RWPE2 (cell line): ENCODE data around the gene EPM2A.

ENCODE experiments used
- ATAC-seq: fragments of 200-7000 bp; cut with Tn5 transposase; 3 replicates; pipeline ENCODE4 v1.9.1; 2021; ENCODE audit warnings: low read depth
- DNase-seq: peaks from one replicate; pipeline ENCODE4 v3.0.0-alpha.2; 2020; ENCODE audit warnings: low spot score
- H3K27ac ChIP-seq: fragments of 450-650 bp; 2 replicates; pipeline ENCODE4 v1.5.1; 2017; ENCODE audit warnings: mild to moderate bottlenecking; ENCODE audit not compliant: poor library complexity, severe bottlenecking
- H3K27me3 ChIP-seq: fragments of 250-450 bp; sonication (Bioruptor Pico); 2 replicates; pipeline ENCODE4 v1.5.1; 2021; ENCODE audit warnings: mild to moderate bottlenecking, moderate library complexity; ENCODE audit not compliant: insufficient read depth, poor library complexity, severe bottlenecking
- H3K36me3 ChIP-seq: fragments of 250-450 bp; sonication (Bioruptor Pico); 2 replicates; pipeline ENCODE4 v1.5.1; 2020; ENCODE audit warnings: low read depth, mild to moderate bottlenecking, moderate library complexity
- H3K4me1 ChIP-seq: fragments of 250-450 bp; sonication (Bioruptor Pico); 2 replicates; pipeline ENCODE4 v1.5.1; 2021; ENCODE audit warnings: mild to moderate bottlenecking, moderate library complexity; ENCODE audit not compliant: insufficient read depth, poor library complexity, severe bottlenecking
- H3K4me3 ChIP-seq: fragments of 250-450 bp; sonication (Bioruptor Pico); 2 replicates; pipeline ENCODE4 v1.5.1; 2021; ENCODE audit warnings: mild to moderate bottlenecking, moderate library complexity; ENCODE audit not compliant: severe bottlenecking
- H3K9me3 ChIP-seq: fragments of 250-450 bp; sonication (Bioruptor Pico); 2 replicates; pipeline ENCODE4 v1.5.1; 2021; ENCODE audit warnings: mild to moderate bottlenecking, moderate library complexity; ENCODE audit not compliant: severe bottlenecking
- CTCF ChIP-seq: fragments of 450-650 bp; IDR thresholded peaks from one replicate; pipeline ENCODE4 v1.5.1; 2017; ENCODE audit warnings: mild to moderate bottlenecking, moderate library complexity; ENCODE audit not compliant: poor library complexity, severe bottlenecking

The EPM2A gene

GRCh38 chr6:145669627-145670034, 65.7 kb downstream of the EPM2A start:
- peak; percentile 67; the same call in 2 of the 3 replicates for ATAC-seq
- peak overlapping the region; percentile 39 for H3K27ac ChIP-seq
- H3K4me1 ChIP-seq, result peaks cover 7% of the 10 kb centered on the region
- no peaks in the 10 kb centered on the region for H3K36me3 ChIP-seq
- no peak for DNase-seq
- H3K4me3 ChIP-seq, result no peak overlapping the region
- no peaks in the 10 kb centered on the region for H3K27me3 ChIP-seq
- no peaks in the 10 kb centered on the region for H3K9me3 ChIP-seq
- TF ChIP-seq CTCF, result no peak

GRCh38 chr6:145668844-145669243, 66.5 kb downstream of the EPM2A start:
- no peak for DNase-seq
- no peak for TF ChIP-seq CTCF
- H3K27me3 ChIP-seq, result no peaks in the 10 kb centered on the region
- no peak for ATAC-seq
- no peaks in the 10 kb centered on the region for H3K36me3 ChIP-seq
- H3K27ac ChIP-seq, result peak overlapping the region; percentile 39
- no peak overlapping the region for H3K4me3 ChIP-seq
- no peaks in the 10 kb centered on the region for H3K9me3 ChIP-seq
- peaks cover 7% of the 10 kb centered on the region for H3K4me1 ChIP-seq

- Histone ChIP-seq H3K36me3 (no peaks in the 10 kb centered on the region), H3K27ac (no peak overlapping the region), H3K4me1 (no peaks in the 10 kb centered on the region), H3K27me3 (no peaks in the 10 kb centered on the region), H3K9me3 (no peaks in the 10 kb centered on the region), H3K4me3 (no peak overlapping the region)
- ATAC-seq, result no peak
- DNase-seq, result no peak
- TF ChIP-seq CTCF, result no peak
Observed at GRCh38 chr6:145660676-145661075, 74.6 kb downstream of the EPM2A start.

GRCh38 chr6:145656128-145656527, 79.2 kb downstream of the EPM2A start:
- ATAC-seq (no peak), DNase-seq (no peak)
- no peaks in the 10 kb centered on the region for H3K9me3 ChIP-seq
- H3K4me3 ChIP-seq, result no peak overlapping the region
- H3K27me3 ChIP-seq, result no peaks in the 10 kb centered on the region
- no peaks in the 10 kb centered on the region for H3K36me3 ChIP-seq
- no peaks in the 10 kb centered on the region for H3K4me1 ChIP-seq
- no peak for TF ChIP-seq CTCF
- no peak overlapping the region for H3K27ac ChIP-seq

GRCh38 chr6:145652572-145652971, 82.7 kb downstream of the EPM2A start:
- Histone ChIP-seq H3K4me3 (no peak overlapping the region), H3K27me3 (no peaks in the 10 kb centered on the region), H3K36me3 (no peaks in the 10 kb centered on the region), H3K27ac (no peak overlapping the region), H3K4me1 (no peaks in the 10 kb centered on the region), H3K9me3 (no peaks in the 10 kb centered on the region)
- no peak for TF ChIP-seq CTCF
- DNase-seq (no peak), ATAC-seq (no peak)
